H9 (cell line): Measurements from ENCODE around the gene TLR6. TPM values are rescaled to one million over a fixed set of nuclear protein-coding genes. Genes with fewer than 3 reads are reported as not detected.

Source experiments
- DNase-seq: peaks from one replicate; pipeline ENCODE4 v3.0.0-alpha.2; 2017
- H2AFZ ChIP-seq: one replicate; pipeline ENCODE4 v1.6.1; 2013; ENCODE audit warnings: mild to moderate bottlenecking, low read length, control low read depth, moderate library complexity
- H2AK5ac ChIP-seq: 2 replicates; pipeline ENCODE4 v1.6.1; 2013; ENCODE audit warnings: low read length, control low read depth, mixed read lengths; ENCODE audit not compliant: insufficient read length
- H2BK120ac ChIP-seq: one replicate; pipeline ENCODE4 v1.6.1; 2013; ENCODE audit warnings: low read depth, mild to moderate bottlenecking, low read length, control low read depth, inconsistent platforms; ENCODE audit not compliant: poor library complexity, severe bottlenecking
- H2BK12ac ChIP-seq: 2 replicates; pipeline ENCODE4 v1.6.1; 2013; ENCODE audit warnings: low read length, control low read depth, mixed read lengths, low read depth; ENCODE audit not compliant: insufficient read length
- H2BK15ac ChIP-seq: 2 replicates; pipeline ENCODE4 v1.6.1; 2013; ENCODE audit warnings: low read depth, low read length, control low read depth
- H2BK20ac ChIP-seq: one replicate; pipeline ENCODE4 v1.6.1; 2013; ENCODE audit warnings: low read depth, mild to moderate bottlenecking, low read length, control low read depth, inconsistent platforms; ENCODE audit not compliant: poor library complexity, severe bottlenecking
- H2BK5ac ChIP-seq: 2 replicates; pipeline ENCODE4 v1.6.1; 2013; ENCODE audit warnings: low read length, control low read depth, mixed read lengths; ENCODE audit not compliant: insufficient read length
- H3K14ac ChIP-seq: 2 replicates; pipeline ENCODE4 v1.6.1; 2013; ENCODE audit warnings: low read length, control low read depth; ENCODE audit not compliant: insufficient read depth
- H3K18ac ChIP-seq: 2 replicates; pipeline ENCODE4 v1.6.1; 2013; ENCODE audit warnings: low read depth, mild to moderate bottlenecking, mixed read lengths, low read length, control low read depth; ENCODE audit not compliant: insufficient read length
- H3K23ac ChIP-seq: 2 replicates; pipeline ENCODE4 v1.6.1; 2013; ENCODE audit warnings: low read length, control low read depth, mixed read lengths, low read depth; ENCODE audit not compliant: insufficient read length
- H3K23me2 ChIP-seq: 2 replicates; pipeline ENCODE4 v1.6.1; 2013; ENCODE audit warnings: low read depth, mild to moderate bottlenecking, mixed read lengths, low read length, control low read depth; ENCODE audit not compliant: insufficient read length, poor library complexity, severe bottlenecking
- H3K27ac ChIP-seq: 2 replicates; pipeline ENCODE4 v1.5.1; 2013; ENCODE audit warnings: low read length, control low read depth, mixed read lengths, low read depth; ENCODE audit not compliant: insufficient read length
- H3K27me3 ChIP-seq: 2 replicates; pipeline ENCODE4 v1.6.1; 2013; ENCODE audit warnings: low read length, control low read depth, inconsistent platforms; ENCODE audit not compliant: insufficient read depth
- H3K4ac ChIP-seq: 2 replicates; pipeline ENCODE4 v1.6.1; 2013; ENCODE audit warnings: low read depth, mild to moderate bottlenecking, control low read depth, inconsistent platforms, low read length, moderate library complexity
- H3K4me1 ChIP-seq: 2 replicates; pipeline ENCODE4 v1.6.1; 2013; ENCODE audit warnings: low read length, control low read depth, inconsistent platforms; ENCODE audit not compliant: insufficient read depth
- H3K4me2 ChIP-seq: 2 replicates; pipeline ENCODE4 v1.6.1; 2013; ENCODE audit warnings: low read length, control low read depth, mixed read lengths; ENCODE audit not compliant: insufficient read length, insufficient read depth
- H3K56ac ChIP-seq: 2 replicates; pipeline ENCODE4 v1.6.1; 2013; ENCODE audit warnings: low read depth, mild to moderate bottlenecking, mixed read lengths, low read length, control low read depth; ENCODE audit not compliant: insufficient read length
- H3K79me1 ChIP-seq: 2 replicates; pipeline ENCODE4 v1.6.1; 2013; ENCODE audit warnings: low read depth, mild to moderate bottlenecking, moderate library complexity, low read length, control low read depth, inconsistent platforms; ENCODE audit not compliant: insufficient read depth, poor library complexity, severe bottlenecking
- H3K79me2 ChIP-seq: 2 replicates; pipeline ENCODE4 v1.6.1; 2013; ENCODE audit warnings: low read length, control low read depth, inconsistent platforms; ENCODE audit not compliant: insufficient read depth
- H3K9ac ChIP-seq: 2 replicates; pipeline ENCODE4 v1.6.1; 2013; ENCODE audit warnings: low read length, control low read depth, mixed read lengths; ENCODE audit not compliant: insufficient read length; ENCODE audit errors: extremely low read depth
- H3K9me3 ChIP-seq: one replicate; pipeline ENCODE4 v1.6.1; 2013; ENCODE audit warnings: low read depth, low read length, inconsistent platforms; ENCODE audit not compliant: control insufficient read depth
- H3T11ph ChIP-seq: one replicate; pipeline ENCODE4 v1.6.1; 2013; ENCODE audit warnings: mild to moderate bottlenecking, low read length, control low read depth, inconsistent platforms
- H4K20me1 ChIP-seq: one replicate; pipeline ENCODE4 v1.6.1; 2013; ENCODE audit not compliant: control insufficient read depth, insufficient read length, insufficient read depth
- H4K5ac ChIP-seq: 2 replicates; pipeline ENCODE4 v1.6.1; 2013; ENCODE audit warnings: low read depth, mild to moderate bottlenecking, mixed read lengths, low read length, control low read depth; ENCODE audit not compliant: insufficient read length
- H4K8ac ChIP-seq: replicated peaks from 2 replicates; pipeline ENCODE4 v1.6.1; 2013; ENCODE audit warnings: low read length, control low read depth, mixed read lengths, low read depth; ENCODE audit not compliant: insufficient read length
- H4K91ac ChIP-seq: 2 replicates; pipeline ENCODE4 v1.6.1; 2013; ENCODE audit warnings: low read depth, mild to moderate bottlenecking, moderate library complexity, mixed read lengths, low read length, control low read depth; ENCODE audit not compliant: insufficient read length
- H3K27ac Mint-ChIP-seq, 3 experiments: 2 replicates in 2 of 3; 3 replicates in 1 of 3; pipeline ENCODE4 v1.8.0; 2020 to 2021; ENCODE audit warnings: mixed read lengths in 3 of 3, mild to moderate bottlenecking in 1 of 3, moderate library complexity in 1 of 3
- H3K27me3 Mint-ChIP-seq: 2 replicates; pipeline ENCODE4 v1.8.0; 2021; ENCODE audit warnings: low read depth, mild to moderate bottlenecking, moderate library complexity, mixed read lengths
- H3K36me3 Mint-ChIP-seq, 3 experiments: 2 replicates in 2 of 3; 3 replicates in 1 of 3; pipeline ENCODE4 v1.8.0; 2020 to 2021; ENCODE audit warnings: low read depth in 3 of 3, mixed read lengths in 3 of 3; ENCODE audit not compliant: insufficient read depth in 1 of 3
- H3K4me1 Mint-ChIP-seq, 2 experiments: 2 replicates each; pipeline ENCODE4 v1.8.0; 2020; ENCODE audit warnings: mixed read lengths in 2 of 2
- H3K4me3 Mint-ChIP-seq, 2 experiments: 2 replicates in 1 of 2; 3 replicates in 1 of 2; pipeline ENCODE4 v1.8.0; 2020 to 2021; ENCODE audit warnings: mild to moderate bottlenecking in 2 of 2, mixed read lengths in 2 of 2, moderate library complexity in 1 of 2
- H3K9me3 Mint-ChIP-seq, 2 experiments: 2 replicates in 1 of 2; 3 replicates in 1 of 2; pipeline ENCODE4 v1.8.0; 2020; ENCODE audit warnings: mild to moderate bottlenecking in 2 of 2, mixed read lengths in 2 of 2, moderate library complexity in 1 of 2
- CTCF ChIP-seq: fragments of 200-600 bp; sonication (generic); conservative IDR thresholded peaks from 3 replicates; pipeline ENCODE4 v1.8.0; 2021; ENCODE audit warnings: antibody characterized with exemption, mild to moderate bottlenecking
- WGBS: extraction: QIAGEN DNeasy Blood & Tissue Kit; methylation state at CpG from one replicate; pipeline ENCODE4 v1.1.7; 2013; ENCODE audit warnings: missing lambda C conversion rate, low lambda C conversion rate, mixed read lengths; ENCODE audit not compliant: insufficient read length; ENCODE audit errors: extremely low coverage; 5-methylcytosine and 5-hydroxymethylcytosine counted together
- total RNA-seq: library from RNA; stranded (reverse); gene quantifications from 2 replicates; pipeline ENCODE4 v1.2.1, GENCODE V29; 2021

TLR6 gene
- total RNA-seq, 1 experiment from 2014 or later = 0.11 TPM

GRCh38 chr4:38814386-38814785 lies 42.2 kb downstream of the TLR6 start:
- H3K9me3 ChIP-seq = no peaks in the 10 kb centered on the region
- H3K14ac ChIP-seq = no peak overlapping the region
- H3K27me3 ChIP-seq = no peaks in the 10 kb centered on the region
- peaks cover 7 to 10% of the 10 kb centered on the region in 2 experiments; a peak in 3 of 5 replicates for H3K9me3 Mint-ChIP-seq
- no peak overlapping the region for H2BK5ac ChIP-seq
- TF ChIP-seq CTCF = no peak
- no peaks in the 10 kb centered on the region for H3K36me3 Mint-ChIP-seq
- no peak overlapping the region for H2BK120ac ChIP-seq
- H3K79me1 ChIP-seq = no peaks in the 10 kb centered on the region
- no peak overlapping the region for H4K91ac ChIP-seq
- no peak overlapping the region for H3K4me3 Mint-ChIP-seq
- H3K56ac ChIP-seq = no peak overlapping the region
- H3K23ac ChIP-seq = no peak overlapping the region
- no peak overlapping the region for H2BK20ac ChIP-seq
- H3K18ac ChIP-seq = no peak overlapping the region
- H3K4ac ChIP-seq = no peak overlapping the region
- no peak overlapping the region for H2AK5ac ChIP-seq
- H2BK12ac ChIP-seq = no peak overlapping the region
- no peaks in the 10 kb centered on the region for H3K4me1 Mint-ChIP-seq
- H4K5ac ChIP-seq = no peak overlapping the region
- H3K4me2 ChIP-seq = no peak overlapping the region
- H3K4me1 ChIP-seq = no peaks in the 10 kb centered on the region
- no peak overlapping the region for H4K8ac ChIP-seq
- H3K27ac Mint-ChIP-seq = no peak overlapping the region
- no peak overlapping the region for H2BK15ac ChIP-seq
- H3K23me2 ChIP-seq = no peaks in the 10 kb centered on the region
- no peaks in the 10 kb centered on the region for H3K79me2 ChIP-seq
- no peak overlapping the region for H3T11ph ChIP-seq
- no peak overlapping the region for H3K9ac ChIP-seq
- H2AFZ ChIP-seq = no peak overlapping the region
- H3K27ac ChIP-seq = no peak overlapping the region
- DNase-seq = no peak
- no CpG with 5 or more reads among the region's 3 CpGs for WGBS
- no peaks in the 10 kb centered on the region for H4K20me1 ChIP-seq
- H3K27me3 Mint-ChIP-seq = peaks cover 4% of the 10 kb centered on the region; the same call in 1 of the 2 replicates
